ENCODE data around the gene SLC46A3. TPM values are rescaled to one million over a fixed set of nuclear protein-coding genes. Genes with fewer than 3 reads are reported as not detected.

SLC46A3 gene
- total and polyA plus RNA-seq, 10 of the 15 experiments (the other 5 are each of a cell fraction or from before 2014, with no cell fraction given) = 2.9 to 15.6 (median 9.4) TPM

GRCh38 chr13:28650284-28650683 lies 68.5 kb downstream of the SLC46A3 start:
- RAD21 ChIA-PET (ENCODE audit: unreplicated experiment) = no interaction called here
- in situ Hi-C loops (cut with MboI) (no loop called here), intact Hi-C loops (cut with micrococcal nuclease; ENCODE audit: unreplicated experiment) (loop anchor here (10.0 kb wide), 1 partner anchor 595 kb away; no protein-coding TSS in a partner anchor)
- no peaks in the 10 kb centered on the region for H3K27me3 ChIP-seq (replicated peaks in 1 of 2; ENCODE audit: control insufficient read depth in 2 of 2, insufficient read depth in 2 of 2, low read length in 1 of 2)
- no peak overlapping the region for H3K4me2 ChIP-seq (ENCODE audit: control insufficient read depth, insufficient read depth)
- DNase-seq (ENCODE audit: low read depth, low spot score) (no peak), FAIRE-seq (no peak), ATAC-seq (peak; percentile 42)
- H3K4me3 ChIP-seq = no peak overlapping the region
- no peaks in the 10 kb centered on the region; the same call in 2 of the 3 replicates for H3K9me3 ChIP-seq (replicated peaks; ENCODE audit: control insufficient read depth, insufficient read depth, low read length)
- SMC1A ChIA-PET (ENCODE audit: uncharacterized antibody, unreplicated experiment) = no interaction called here
- no peak overlapping the region for H3K9ac ChIP-seq (ENCODE audit: control insufficient read depth, insufficient read depth, low read length)
- H3K36me3 ChIP-seq (ENCODE audit: control insufficient read depth in 2 of 2, insufficient read depth in 2 of 2, low read length in 1 of 2) = peaks cover 0 to 3% of the 10 kb centered on the region in 2 experiments; a peak in 1 of 4 replicates
- peaks cover 5% of the 10 kb centered on the region; the same call in 1 of the 2 replicates for H3K4me1 ChIP-seq (ENCODE audit: control insufficient read depth, insufficient read depth, low read length)
- peaks cover 9% of the 10 kb centered on the region for H3K79me2 ChIP-seq (ENCODE audit: control insufficient read depth, insufficient read depth, low read length)
- no peak overlapping the region for H3K27ac ChIP-seq (ENCODE audit: control insufficient read depth, insufficient read depth)
- H2AFZ ChIP-seq (ENCODE audit: control insufficient read depth, low read depth, low read length) = no peak overlapping the region
- 54% methylated on average over 2 of the region's 2 CpGs for WGBS (ENCODE audit: insufficient coverage, insufficient replicate concordance, low lambda C conversion rate, missing lambda C conversion rate)
- POLR2A ChIA-PET = interaction anchor here (1.2 kb wide), 1 partner anchor 10 kb away, joined by 5 read pairs; no protein-coding TSS in a partner anchor
- no peaks in the 10 kb centered on the region for H4K20me1 ChIP-seq (ENCODE audit: control insufficient read depth, insufficient read depth)
- no TSS peak for BruUV-seq (replicated peaks)
- CTCF ChIA-PET = no interaction called here
- no peak for TF ChIP-seq ZBTB33 (IDR thresholded peaks at IDR 0.05)
- TF ChIP-seq SP1 (IDR thresholded peaks at IDR 0.05; ENCODE audit: low read depth, low read length) = no peak
- TF ChIP-seq NFIC (IDR thresholded peaks at IDR 0.05; ENCODE audit: low read depth, low read length) = no peak
- TF ChIP-seq, protein P1, sequence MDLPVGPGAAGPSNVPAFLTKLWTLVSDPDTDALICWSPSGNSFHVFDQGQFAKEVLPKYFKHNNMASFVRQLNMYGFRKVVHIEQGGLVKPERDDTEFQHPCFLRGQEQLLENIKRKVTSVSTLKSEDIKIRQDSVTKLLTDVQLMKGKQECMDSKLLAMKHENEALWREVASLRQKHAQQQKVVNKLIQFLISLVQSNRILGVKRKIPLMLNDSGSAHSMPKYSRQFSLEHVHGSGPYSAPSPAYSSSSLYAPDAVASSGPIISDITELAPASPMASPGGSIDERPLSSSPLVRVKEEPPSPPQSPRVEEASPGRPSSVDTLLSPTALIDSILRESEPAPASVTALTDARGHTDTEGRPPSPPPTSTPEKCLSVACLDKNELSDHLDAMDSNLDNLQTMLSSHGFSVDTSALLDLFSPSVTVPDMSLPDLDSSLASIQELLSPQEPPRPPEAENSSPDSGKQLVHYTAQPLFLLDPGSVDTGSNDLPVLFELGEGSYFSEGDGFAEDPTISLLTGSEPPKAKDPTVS (IDR thresholded peaks at IDR 0.05; ENCODE audit: low read depth, low read length) = no peak
- TF ChIP-seq YBX1 (IDR thresholded peaks at IDR 0.05) = no peak
- no peak for TF ChIP-seq BCLAF1 (IDR thresholded peaks at IDR 0.05)
- TF ChIP-seq ZNF622 (IDR thresholded peaks at IDR 0.05) = no peak

Small RNA genes lying within 50 kb of the gene (small RNA-seq; reads per million reads assigned to genes)
- gene RNU6-53P = not detected

Other genes starting within 250 kb of the SLC46A3 start
- gene FLT1, start 223.8 kb downstream of the SLC46A3 start, total RNA-seq (2014; rRNA removed) = 0.68 and 1.2 TPM in 2 replicates
- gene FLT1, start 223.8 kb downstream of the SLC46A3 start, total RNA-seq (2014; rRNA removed; fragmentation: Illumina TruSeq; extraction: Trizol) = 1.5 and 1.6 TPM in 2 replicates
- 0.87 and 1.2 TPM in 2 replicates for gene FLT1, start 223.8 kb downstream of the SLC46A3 start, total RNA-seq (2021)
- gene FLT1, start 223.8 kb downstream of the SLC46A3 start, polyA plus RNA-seq (2011; rRNA removed) = 5.6 and 8.6 TPM in 2 replicates
- gene FLT1, start 223.8 kb downstream of the SLC46A3 start, polyA plus RNA-seq (2014; fragmentation: Illumina TruSeq; extraction: Trizol) = 1.1 TPM in 2 replicates
- under 1 TPM; 0.55 to 0.60 TPM for gene FLT1, start 223.8 kb downstream of the SLC46A3 start, polyA plus RNA-seq (2014; fragmentation: Nextera tagmentation; extraction: Ambion mirVana)
- gene FLT1, start 223.8 kb downstream of the SLC46A3 start, polyA plus RNA-seq (2014; rRNA removed) = 0.81 and 1.2 TPM in 2 replicates
- gene FLT1, start 223.8 kb downstream of the SLC46A3 start, polyA plus RNA-seq (2016; fragmentation: Nextera tagmentation; extraction: Ambion mirVana) = under 1 TPM; 0.82 to 0.87 TPM
- gene POMP, start 59.8 kb downstream of the SLC46A3 start, total RNA-seq (2014; rRNA removed) = 96.5 and 108 TPM in 2 replicates
- 123 and 132 TPM in 2 replicates for gene POMP, start 59.8 kb downstream of the SLC46A3 start, total RNA-seq (2014; rRNA removed; fragmentation: Illumina TruSeq; extraction: Trizol)
- gene POMP, start 59.8 kb downstream of the SLC46A3 start, total RNA-seq (2021) = 101 TPM in 2 replicates
- 155 and 228 TPM in 2 replicates for gene POMP, start 59.8 kb downstream of the SLC46A3 start, polyA plus RNA-seq (2011; rRNA removed)
- gene POMP, start 59.8 kb downstream of the SLC46A3 start, polyA plus RNA-seq (2014; fragmentation: Illumina TruSeq; extraction: Trizol) = 128 and 154 TPM in 2 replicates
- 100 to 1,000 TPM; 655 to 668 TPM for gene POMP, start 59.8 kb downstream of the SLC46A3 start, polyA plus RNA-seq (2014; fragmentation: Nextera tagmentation; extraction: Ambion mirVana)
- 83.7 and 90.4 TPM in 2 replicates for gene POMP, start 59.8 kb downstream of the SLC46A3 start, polyA plus RNA-seq (2014; rRNA removed)
- gene POMP, start 59.8 kb downstream of the SLC46A3 start, polyA plus RNA-seq (2016; fragmentation: Nextera tagmentation; extraction: Ambion mirVana) = 100 to 1,000 TPM; 430 to 468 TPM
- under 0.01 TPM in 1 of 2 replicates, not detected in the other for gene MTUS2, start 101.4 kb upstream of the SLC46A3 start, total RNA-seq (2014; rRNA removed)
- under 0.01 TPM in 1 of 2 replicates, not detected in the other for gene MTUS2, start 101.4 kb upstream of the SLC46A3 start, total RNA-seq (2014; rRNA removed; fragmentation: Illumina TruSeq; extraction: Trizol)
- not detected in 2 replicates for gene MTUS2, start 101.4 kb upstream of the SLC46A3 start, total RNA-seq (2021)
- 0.01 and 0.04 TPM in 2 replicates for gene MTUS2, start 101.4 kb upstream of the SLC46A3 start, polyA plus RNA-seq (2011; rRNA removed)
- under 0.01 TPM in 1 of 2 replicates, not detected in the other for gene MTUS2, start 101.4 kb upstream of the SLC46A3 start, polyA plus RNA-seq (2014; fragmentation: Illumina TruSeq; extraction: Trizol)
- not detected for gene MTUS2, start 101.4 kb upstream of the SLC46A3 start, polyA plus RNA-seq (2014; fragmentation: Nextera tagmentation; extraction: Ambion mirVana)
- 0.03 TPM in 1 of 2 replicates, not detected in the other for gene MTUS2, start 101.4 kb upstream of the SLC46A3 start, polyA plus RNA-seq (2014; rRNA removed)
- gene MTUS2, start 101.4 kb upstream of the SLC46A3 start, polyA plus RNA-seq (2016; fragmentation: Nextera tagmentation; extraction: Ambion mirVana) = under 1 TPM in 1 of 2 experiments, not detected in 1; 0.05 TPM

Data from GM12878 (cell line).